ENCODE measurements around the gene LGR5.

Gene LGR5

DNA sequence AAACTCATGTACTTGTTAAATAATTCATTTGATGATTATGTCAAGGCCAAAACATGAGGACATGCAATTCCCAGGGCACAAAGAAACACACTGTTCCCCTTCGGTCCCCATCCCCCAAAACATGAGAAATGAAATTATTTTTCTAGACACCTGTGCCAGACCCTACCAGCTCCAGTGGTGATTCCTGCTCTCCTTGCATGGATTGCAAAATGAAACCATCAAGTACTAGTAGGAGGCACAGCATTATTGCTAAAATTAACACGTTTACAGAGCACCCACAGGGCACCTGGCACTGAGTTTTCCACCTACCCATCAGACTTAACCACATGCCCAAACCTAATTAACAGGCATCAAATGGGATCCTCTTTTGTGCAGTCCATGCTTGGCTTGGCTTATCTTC, 147.4 kb downstream of the LGR5 start:
- Histone ChIP-seq H3K4me1 (peaks cover 0 to 7% (median 0%) of the 10 kb centered on the region in 10 experiments; a peak in 3 of 20 replicates), H3K4me2 (no peak overlapping the region), H3K27ac (no peak overlapping the region), H3K9ac (no peak overlapping the region), H3K4me3 (no peak overlapping the region), H4K20me1 (no peaks in the 10 kb centered on the region), H3K27me3 (no peaks in the 10 kb centered on the region), H3K36me3 (no peaks in the 10 kb centered on the region), H3K9me3 (replicated peaks in 1 of 11) (0 out of 22 replicates have a peak, but pooled peaks cover 0 to 5% (median 0%) of the 10 kb centered on the region in 11 experiments)
- no peak for TF ChIP-seq Cebpa-rat (IDR thresholded peaks at IDR 0.05)

DNA sequence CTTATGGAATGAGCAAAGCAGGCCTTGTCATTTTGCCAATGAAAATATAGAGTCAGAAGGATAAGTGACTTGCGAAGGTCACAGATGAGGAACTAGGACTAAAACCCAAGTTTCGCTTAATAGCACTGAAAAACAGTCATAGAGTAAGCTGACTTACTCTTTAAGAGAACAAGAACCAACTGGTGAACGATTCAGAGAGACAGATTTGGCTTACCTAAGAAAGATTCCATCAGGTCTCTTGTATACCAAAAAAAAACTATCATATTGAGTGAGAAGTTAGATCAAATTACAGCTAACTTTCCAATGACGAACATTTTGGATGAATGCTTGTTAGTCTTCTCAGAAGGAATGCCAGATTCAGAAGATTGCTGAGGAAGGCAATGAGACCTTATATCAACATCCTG, 149.9 kb downstream of the LGR5 start:
- no peak overlapping the region for H3K4me2 ChIP-seq
- H4K20me1 ChIP-seq = no peaks in the 10 kb centered on the region
- 0 out of 22 replicates have a peak, but pooled peaks cover 0 to 5% (median 0%) of the 10 kb centered on the region in 11 experiments for H3K9me3 ChIP-seq (replicated peaks in 1 of 11)
- H3K27me3 ChIP-seq = no peaks in the 10 kb centered on the region
- no peak overlapping the region for H3K4me3 ChIP-seq
- no peak overlapping the region for H3K27ac ChIP-seq
- H3K4me1 ChIP-seq = peaks cover 0 to 8% (median 0%) of the 10 kb centered on the region in 10 experiments; a peak in 3 of 20 replicates
- H3K36me3 ChIP-seq = no peaks in the 10 kb centered on the region
- TF ChIP-seq Cebpa-rat (IDR thresholded peaks at IDR 0.05) = no peak
- no peak overlapping the region for H3K9ac ChIP-seq

DNA sequence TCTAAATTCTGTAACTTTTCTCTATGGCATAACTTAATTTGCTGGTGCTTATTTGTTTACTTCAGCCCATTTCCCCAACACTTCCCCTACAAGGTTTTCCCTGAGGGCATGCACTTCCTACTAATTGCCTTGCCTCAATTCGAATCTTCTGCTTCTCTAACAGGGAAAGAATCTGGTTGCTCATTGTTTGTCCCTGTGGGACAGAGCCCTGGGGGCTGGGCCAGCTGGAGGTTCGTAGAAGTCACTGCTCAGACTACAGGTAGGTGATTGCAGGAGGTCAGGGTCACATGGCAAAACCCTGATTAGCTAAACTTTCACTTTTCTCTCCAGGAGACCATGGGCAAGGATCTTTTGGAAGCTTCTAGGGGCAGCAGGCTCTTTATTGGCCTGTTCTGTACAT, 152.0 kb downstream of the LGR5 start:
- Histone ChIP-seq H3K9ac (no peak overlapping the region), H3K4me2 (peak overlapping the region in 5 of 11 experiments; percentile 5 to 46 (median 13); a peak in 4 of 22 replicates)
- TF ChIP-seq Cebpa-rat (IDR thresholded peaks at IDR 0.05) = no peak

DNA sequence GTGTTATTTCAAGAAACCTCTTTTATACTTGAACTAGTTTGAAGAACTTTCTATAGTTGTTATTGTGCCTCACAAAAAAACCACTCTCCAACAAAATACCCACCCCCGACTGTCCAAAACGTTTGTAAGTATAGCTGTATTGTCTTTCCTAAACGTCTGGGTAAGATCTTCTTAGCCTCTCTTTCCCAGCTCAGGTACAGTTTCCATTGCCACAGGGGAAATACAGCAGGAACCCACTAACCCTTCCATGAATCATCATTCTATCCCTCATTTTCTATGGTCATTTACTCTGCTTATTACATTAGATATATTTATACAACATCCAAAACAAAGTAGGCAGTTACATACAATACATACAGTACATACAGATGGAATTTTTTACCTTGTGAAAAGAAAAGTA, 153.2 kb downstream of the LGR5 start:
- no peaks in the 10 kb centered on the region for H4K20me1 ChIP-seq
- no peaks in the 10 kb centered on the region for H3K27me3 ChIP-seq
- TF ChIP-seq Cebpa-rat (IDR thresholded peaks at IDR 0.05) = no peak
- no peak overlapping the region for H3K27ac ChIP-seq
- no peak overlapping the region for H3K9ac ChIP-seq
- H3K9me3 ChIP-seq (replicated peaks in 1 of 11) = no peaks in the 10 kb centered on the region
- H3K4me2 ChIP-seq = no peak overlapping the region
- H3K36me3 ChIP-seq = no peaks in the 10 kb centered on the region
- H3K4me1 ChIP-seq = peaks cover 0 to 8% (median 0%) of the 10 kb centered on the region in 10 experiments; a peak in 3 of 20 replicates
- H3K4me3 ChIP-seq = no peak overlapping the region

More for the DNA sequence above, 152.0 kb downstream of the LGR5 start:
- Histone ChIP-seq H4K20me1 (no peaks in the 10 kb centered on the region), H3K36me3 (no peaks in the 10 kb centered on the region), H3K4me3 (no peak overlapping the region), H3K27me3 (no peaks in the 10 kb centered on the region), H3K4me1 (peaks cover 0 to 8% (median 0%) of the 10 kb centered on the region in 10 experiments; a peak in 3 of 20 replicates), H3K9me3 (replicated peaks in 1 of 11) (0 out of 22 replicates have a peak, but pooled peaks cover 0 to 5% (median 0%) of the 10 kb centered on the region in 11 experiments), H3K27ac (no peak overlapping the region)

DNA sequence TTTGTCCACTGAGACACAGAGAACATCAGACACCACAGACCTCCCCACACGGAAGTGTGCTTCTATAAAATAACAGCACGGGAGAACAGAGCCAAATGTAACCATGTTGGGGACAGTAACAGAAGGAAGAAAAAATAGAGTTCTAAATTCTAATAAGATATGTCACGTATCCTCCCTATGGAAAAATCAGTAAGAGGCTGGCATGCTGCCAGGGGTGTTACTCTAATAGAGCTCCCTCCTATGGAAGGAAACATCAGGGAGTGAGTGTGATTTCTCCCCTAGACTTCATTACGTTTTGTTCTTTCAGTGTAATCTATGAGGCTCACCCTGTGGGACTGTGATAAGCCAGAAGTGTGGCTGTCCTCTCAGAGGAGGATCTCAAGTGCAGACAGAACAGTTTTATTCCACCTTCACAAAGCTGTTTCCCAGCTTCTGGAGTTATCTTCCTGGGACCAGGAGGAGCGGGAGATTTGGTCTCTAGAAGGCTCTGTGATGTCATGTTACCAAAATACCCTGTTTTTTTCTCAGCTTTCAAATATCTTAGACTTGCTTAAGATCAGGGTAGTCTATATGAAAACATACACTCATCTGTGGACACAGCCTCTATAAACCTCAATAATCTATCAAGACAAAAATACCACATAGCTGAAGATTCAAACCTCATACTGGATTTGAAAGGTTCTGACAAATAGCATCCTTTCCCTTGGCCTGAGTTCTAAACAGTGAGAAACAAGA, 154.8 kb downstream of the LGR5 start:
- Histone ChIP-seq H3K9me3 (replicated peaks in 1 of 11) (peaks cover 0 to 7% (median 0%) of the 10 kb centered on the region in 11 experiments; a peak in 7 of 22 replicates), H3K27me3 (no peaks in the 10 kb centered on the region), H3K36me3 (no peaks in the 10 kb centered on the region), H3K9ac (no peak overlapping the region), H4K20me1 (no peaks in the 10 kb centered on the region), H3K4me2 (no peak overlapping the region), H3K4me3 (no peak overlapping the region), H3K27ac (no peak overlapping the region), H3K4me1 (peaks cover 0 to 8% (median 0%) of the 10 kb centered on the region in 10 experiments; a peak in 3 of 20 replicates)
- no peak for TF ChIP-seq Cebpa-rat (IDR thresholded peaks at IDR 0.05)

DNA sequence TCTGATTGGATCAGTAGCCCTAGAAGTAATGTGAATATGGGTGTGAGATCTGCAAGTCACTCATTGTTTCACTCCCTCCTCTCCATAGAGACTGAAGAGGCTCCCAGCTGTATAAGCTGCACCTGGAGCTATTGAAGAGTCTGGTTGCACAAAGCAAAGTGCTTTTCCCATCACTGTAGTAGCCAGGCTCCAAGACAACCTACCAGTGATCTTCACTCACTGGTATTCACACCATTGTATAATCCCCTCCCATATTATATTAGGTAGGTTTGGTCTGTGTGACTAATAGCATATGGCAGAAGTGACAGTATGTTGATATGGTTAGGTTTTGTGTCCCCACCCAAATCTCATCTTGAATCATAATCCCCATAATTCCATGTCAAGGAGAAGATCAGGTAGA, 159.6 kb downstream of the LGR5 start:
- no peaks in the 10 kb centered on the region for H3K36me3 ChIP-seq
- H3K4me2 ChIP-seq = no peak overlapping the region
- H3K27me3 ChIP-seq = no peaks in the 10 kb centered on the region
- H4K20me1 ChIP-seq = no peaks in the 10 kb centered on the region
- H3K27ac ChIP-seq = no peak overlapping the region
- TF ChIP-seq Cebpa-rat (IDR thresholded peaks at IDR 0.05) = no peak
- peaks cover 0 to 25% (median 0%) of the 10 kb centered on the region in 11 experiments; a peak in 8 of 22 replicates for H3K9me3 ChIP-seq (replicated peaks in 1 of 11)
- no peak overlapping the region for H3K4me3 ChIP-seq
- H3K9ac ChIP-seq = no peak overlapping the region
- H3K4me1 ChIP-seq = no peaks in the 10 kb centered on the region; a peak in 1 of 20 replicates

DNA sequence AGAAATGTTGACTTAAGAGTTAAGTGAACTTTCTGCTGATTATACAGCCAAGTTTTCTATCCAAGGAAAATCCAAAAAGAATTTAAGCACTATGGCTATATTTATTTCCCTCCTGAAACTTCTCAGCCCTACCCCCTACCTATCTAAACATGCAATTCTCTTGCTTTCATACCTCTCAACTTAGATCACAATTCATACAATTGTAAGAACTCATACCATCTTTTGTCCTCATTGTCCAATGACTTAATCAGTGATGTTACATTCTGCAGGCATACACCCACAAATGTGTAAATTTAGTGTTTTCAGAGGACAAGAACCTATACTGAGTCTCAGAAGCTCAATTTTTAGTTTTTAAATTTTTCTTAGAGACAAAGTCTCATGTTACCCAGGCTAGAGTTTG, 161.9 kb downstream of the LGR5 start:
- Histone ChIP-seq H3K9me3 (replicated peaks in 1 of 11) (peaks cover 0 to 25% (median 0%) of the 10 kb centered on the region in 11 experiments; a peak in 8 of 22 replicates), H3K4me1 (no peaks in the 10 kb centered on the region; a peak in 1 of 20 replicates), H3K36me3 (peaks cover 5 to 18% (median 10%) of the 10 kb centered on the region in 11 experiments), H4K20me1 (no peaks in the 10 kb centered on the region), H3K4me2 (no peak overlapping the region), H3K9ac (no peak overlapping the region), H3K27me3 (no peaks in the 10 kb centered on the region), H3K27ac (no peak overlapping the region), H3K4me3 (no peak overlapping the region)
- TF ChIP-seq Cebpa-rat (IDR thresholded peaks at IDR 0.05) = no peak

DNA sequence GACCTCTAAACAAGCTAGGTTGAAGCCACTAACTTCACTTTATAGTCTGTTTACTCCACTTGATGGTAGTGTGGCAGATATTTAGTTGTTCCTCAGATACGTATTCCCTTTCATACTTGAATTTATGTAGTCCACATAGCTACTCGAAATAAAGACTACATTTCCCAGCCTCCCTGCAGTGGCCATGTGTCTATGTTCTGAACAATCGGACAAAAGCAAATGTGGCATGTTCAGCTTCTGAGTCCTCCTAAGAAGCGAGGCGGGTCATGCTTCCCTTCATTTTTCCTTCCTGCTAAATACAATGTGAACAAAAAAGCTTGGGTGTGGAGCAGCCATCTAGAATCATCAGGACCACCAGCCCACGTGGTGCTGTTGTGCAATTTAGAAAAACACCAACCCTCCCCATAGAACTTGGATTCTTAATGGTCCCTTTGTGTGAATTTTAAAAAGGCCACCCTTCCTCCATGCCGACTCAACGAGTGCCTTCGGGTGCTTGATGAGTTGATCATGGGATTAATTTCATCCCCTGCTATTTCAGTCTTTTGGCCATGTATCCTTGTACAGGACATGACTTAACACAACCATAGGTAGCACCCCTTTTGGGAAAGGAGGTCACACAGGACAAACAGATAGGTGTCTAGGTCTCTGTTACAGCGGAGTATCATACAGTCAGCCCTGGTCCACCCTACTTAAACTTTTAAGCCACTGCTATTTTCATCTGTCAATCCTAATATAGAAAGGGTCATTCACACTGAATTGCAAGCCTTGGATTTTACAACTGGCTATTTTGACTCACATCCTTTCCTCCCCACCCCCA, 163.4 kb downstream of the LGR5 start:
- Histone ChIP-seq H3K9me3 (replicated peaks in 1 of 11) (peaks cover 0 to 25% (median 0%) of the 10 kb centered on the region in 11 experiments; a peak in 8 of 22 replicates), H3K4me1 (no peaks in the 10 kb centered on the region; a peak in 1 of 20 replicates), H3K4me2 (no peak overlapping the region), H3K27ac (no peak overlapping the region), H4K20me1 (peaks cover 0 to 9% (median 0%) of the 10 kb centered on the region in 11 experiments; a peak in 1 of 22 replicates), H3K9ac (no peak overlapping the region), H3K27me3 (no peaks in the 10 kb centered on the region), H3K4me3 (no peak overlapping the region), H3K36me3 (peaks cover 19 to 32% (median 24%) of the 10 kb centered on the region in 11 experiments)
- TF ChIP-seq Cebpa-rat (IDR thresholded peaks at IDR 0.05) = no peak

DNA sequence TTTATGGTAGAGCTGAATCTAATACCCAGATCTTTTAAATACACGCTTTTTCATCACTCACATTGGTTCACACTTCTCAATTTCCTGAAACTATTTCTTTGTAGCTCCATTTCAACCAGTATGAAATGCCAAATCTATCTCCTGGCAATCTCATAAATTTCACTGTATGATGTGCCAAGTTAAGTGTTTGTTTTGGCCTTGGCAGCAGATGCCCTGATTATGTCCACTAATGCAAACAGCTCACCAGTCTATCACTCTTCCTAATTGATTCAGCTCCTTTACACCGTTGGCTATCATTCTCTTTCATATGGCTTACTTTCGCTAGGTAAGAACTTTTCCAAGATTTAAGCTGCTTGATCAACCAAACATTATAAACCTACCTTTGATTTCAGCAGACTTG, 165.4 kb downstream of the LGR5 start:
- no peak overlapping the region for H3K9ac ChIP-seq
- peaks cover 40 to 52% (median 45%) of the 10 kb centered on the region in 11 experiments for H3K36me3 ChIP-seq
- peaks cover 0 to 21% (median 0%) of the 10 kb centered on the region in 11 experiments; a peak in 4 of 22 replicates for H4K20me1 ChIP-seq
- TF ChIP-seq Cebpa-rat (IDR thresholded peaks at IDR 0.05) = no peak
- peaks cover 0 to 5% (median 2%) of the 10 kb centered on the region in 10 experiments; a peak in 9 of 20 replicates for H3K4me1 ChIP-seq
- no peak overlapping the region for H3K4me3 ChIP-seq
- no peak overlapping the region for H3K4me2 ChIP-seq
- H3K9me3 ChIP-seq (replicated peaks in 1 of 11) = peaks cover 0 to 12% (median 0%) of the 10 kb centered on the region in 11 experiments; a peak in 7 of 22 replicates
- no peak overlapping the region for H3K27ac ChIP-seq
- H3K27me3 ChIP-seq = no peaks in the 10 kb centered on the region
